Measurements from ENCODE around the gene SLC25A29. TPM values are rescaled to one million over a fixed set of nuclear protein-coding genes. Genes with fewer than 3 reads are reported as not detected.

Gene SLC25A29, protein sequence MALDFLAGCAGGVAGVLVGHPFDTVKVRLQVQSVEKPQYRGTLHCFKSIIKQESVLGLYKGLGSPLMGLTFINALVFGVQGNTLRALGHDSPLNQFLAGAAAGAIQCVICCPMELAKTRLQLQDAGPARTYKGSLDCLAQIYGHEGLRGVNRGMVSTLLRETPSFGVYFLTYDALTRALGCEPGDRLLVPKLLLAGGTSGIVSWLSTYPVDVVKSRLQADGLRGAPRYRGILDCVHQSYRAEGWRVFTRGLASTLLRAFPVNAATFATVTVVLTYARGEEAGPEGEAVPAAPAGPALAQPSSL
- polyA plus RNA-seq (2013), result 21.2 and 21.7 TPM in 2 replicates

DNA sequence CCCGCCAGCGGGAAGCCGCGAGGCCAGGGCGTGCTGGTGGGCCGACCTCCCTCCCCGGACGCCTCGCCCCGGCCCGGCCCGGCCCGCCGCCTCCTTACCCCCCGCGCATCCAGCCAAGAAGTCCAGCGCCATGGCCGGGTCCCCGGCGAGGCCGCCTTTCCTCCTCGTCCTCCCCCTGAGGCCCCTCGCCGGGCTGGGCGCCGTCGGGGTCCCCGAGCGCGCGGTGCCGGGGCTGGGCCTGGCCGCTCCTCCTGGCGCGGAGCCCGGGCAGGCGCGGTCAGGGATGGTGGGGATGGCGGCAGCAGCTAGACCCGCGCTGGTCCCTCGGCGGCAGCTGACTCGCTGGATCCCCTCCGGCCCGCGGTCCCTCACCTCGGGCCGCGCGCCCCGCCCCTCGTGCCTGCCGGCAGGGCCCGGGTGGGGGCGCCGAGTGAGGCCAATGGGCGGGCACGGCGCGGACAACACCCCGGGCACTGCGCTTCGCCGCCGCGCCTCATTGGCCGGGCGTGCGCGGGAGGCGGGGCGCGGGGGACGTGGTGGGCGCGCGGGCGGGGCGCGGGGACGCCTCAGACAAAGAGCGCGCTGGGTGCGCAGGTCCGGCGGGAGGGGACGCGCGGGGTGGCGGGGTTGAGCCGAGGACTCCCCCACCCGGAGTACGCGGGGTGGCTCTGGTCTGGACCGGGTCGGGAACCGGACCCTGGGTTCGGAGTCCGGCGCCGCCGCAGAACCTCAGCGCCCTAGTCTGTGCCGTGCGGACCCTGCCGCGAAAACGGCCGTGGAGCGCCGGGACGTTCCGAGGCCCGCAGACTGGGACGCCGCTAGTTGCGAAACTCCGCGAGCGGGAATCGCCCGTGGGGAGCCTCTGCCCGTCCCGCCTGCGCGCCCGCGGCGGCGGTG, at the start of gene SLC25A29:
Gene SLC25A29 (minus strand): TSS at position 344 of the 897 bp plus-strand sequence. CDS start 212 bp downstream, at position 132.
- Histone ChIP-seq H3K23ac (ENCODE audit: low read length) (no peak within 1 kb of the TSS), H2BK120ac (ENCODE audit: insufficient read depth, low read length, poor library complexity) (peak within 1 kb of the TSS; percentile 91), H3K4me1 (ENCODE audit: control insufficient read depth in 1 of 2, insufficient read depth in 2 of 2, low read length in 2 of 2) (peaks cover 16 to 19% of the 10 kb centered on the region in 2 experiments), H3K27ac (ENCODE audit: low read depth, low read length) (peak within 1 kb of the TSS; percentile 67), H3K27me3 (ENCODE audit: insufficient read depth, low read length) (no peaks in the 10 kb centered on the region), H2BK12ac (ENCODE audit: low read length) (peak within 1 kb of the TSS; percentile 68), H3K18ac (ENCODE audit: low read length) (peak within 1 kb of the TSS; percentile 97), H3K14ac (ENCODE audit: low read length) (peak within 1 kb of the TSS; percentile 92), H3K4me3 (ENCODE audit: low read depth, low read length) (peak within 1 kb of the TSS; percentile 89), H3K9me3 (ENCODE audit: insufficient read depth, low read depth, low read length) (no peaks in the 10 kb centered on the region), H2AK5ac (ENCODE audit: low read length) (peak within 1 kb of the TSS; percentile 52), H2AFZ (ENCODE audit: insufficient read depth, low read length, poor library complexity) (peak within 1 kb of the TSS; percentile 94), H3K4ac (ENCODE audit: low read depth, low read length) (peak within 1 kb of the TSS; percentile 90), H3K79me2 (ENCODE audit: control insufficient read depth, insufficient read depth, low read length, poor library complexity) (peaks cover 12% of the 10 kb centered on the region), H3K79me1 (ENCODE audit: low read length) (peaks cover 13% of the 10 kb centered on the region), H3K36me3 (ENCODE audit: control insufficient read depth in 1 of 2, insufficient read depth in 2 of 2, low read length in 2 of 2) (no peaks in the 10 kb centered on the region), H4K12ac (ENCODE audit: low read depth, low read length) (peak within 1 kb of the TSS; percentile 82), H3K9ac (ENCODE audit: low read length) (peak within 1 kb of the TSS; percentile 90), H3K4me2 (ENCODE audit: low read length) (peak within 1 kb of the TSS; percentile 89), H4K8ac (ENCODE audit: low read depth, low read length) (peak within 1 kb of the TSS; percentile 93), H4K91ac (ENCODE audit: low read depth, low read length) (peak within 1 kb of the TSS; percentile 95), H2BK5ac (ENCODE audit: low read depth, low read length, poor library complexity) (peak within 1 kb of the TSS; percentile 86)
- DNase-seq, result peak; percentile 67 to 74
- no CpG with 5 or more reads among the region's 131 CpGs for WGBS (ENCODE audit: extremely low coverage, insufficient coverage, insufficient read length)

DNA sequence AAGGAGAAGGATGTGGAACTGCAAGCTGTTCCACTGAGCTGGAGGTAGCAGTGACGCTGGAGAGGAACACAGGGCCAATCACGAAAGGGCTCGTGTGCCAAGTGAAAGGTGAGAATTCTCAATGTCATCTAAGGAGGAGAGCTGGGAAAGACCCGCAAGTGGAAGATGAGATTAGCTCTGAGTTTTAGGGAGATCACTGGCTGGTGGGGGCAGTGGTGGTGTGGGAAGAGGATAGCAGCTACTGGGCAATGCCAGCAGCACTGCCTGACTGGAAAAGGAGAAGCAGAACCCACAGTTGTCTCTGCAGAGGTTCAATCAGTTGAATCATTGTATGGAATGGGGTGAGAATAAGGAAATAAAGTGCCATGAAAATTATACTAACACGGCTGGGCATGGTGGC, 44.7 kb upstream of the SLC25A29 start:
- no peaks in the 10 kb centered on the region for H3K4me1 ChIP-seq (ENCODE audit: control insufficient read depth in 1 of 2, insufficient read depth in 2 of 2, low read length in 2 of 2)
- no peak for DNase-seq
- H4K91ac ChIP-seq (ENCODE audit: low read depth, low read length), result no peak overlapping the region
- no peaks in the 10 kb centered on the region for H3K79me1 ChIP-seq (ENCODE audit: low read length)
- H3K18ac ChIP-seq (ENCODE audit: low read length), result no peak overlapping the region
- H2AFZ ChIP-seq (ENCODE audit: insufficient read depth, low read length, poor library complexity), result no peak overlapping the region
- H4K12ac ChIP-seq (ENCODE audit: low read depth, low read length), result no peak overlapping the region
- H2BK120ac ChIP-seq (ENCODE audit: insufficient read depth, low read length, poor library complexity), result no peak overlapping the region
- no peak overlapping the region for H3K23ac ChIP-seq (ENCODE audit: low read length)
- WGBS (ENCODE audit: extremely low coverage, insufficient coverage, insufficient read length), result no CpG with 5 or more reads among the region's 5 CpGs
- H2BK12ac ChIP-seq (ENCODE audit: low read length), result no peak overlapping the region
- no peak overlapping the region for H3K9ac ChIP-seq (ENCODE audit: low read length)
- no peak overlapping the region for H3K4me3 ChIP-seq (ENCODE audit: low read depth, low read length)
- H3K27me3 ChIP-seq (ENCODE audit: insufficient read depth, low read length), result no peaks in the 10 kb centered on the region
- no peak overlapping the region for H2AK5ac ChIP-seq (ENCODE audit: low read length)
- no peak overlapping the region for H3K4ac ChIP-seq (ENCODE audit: low read depth, low read length)
- peaks cover 6% of the 10 kb centered on the region for H3K9me3 ChIP-seq (ENCODE audit: insufficient read depth, low read depth, low read length)
- no peak overlapping the region for H3K27ac ChIP-seq (ENCODE audit: low read depth, low read length)
- H3K36me3 ChIP-seq (ENCODE audit: control insufficient read depth in 1 of 2, insufficient read depth in 2 of 2, low read length in 2 of 2), result peaks cover 25 to 40% of the 10 kb centered on the region in 2 experiments
- H3K79me2 ChIP-seq (ENCODE audit: control insufficient read depth, insufficient read depth, low read length, poor library complexity), result no peaks in the 10 kb centered on the region
- no peak overlapping the region for H3K14ac ChIP-seq (ENCODE audit: low read length)
- no peak overlapping the region for H4K8ac ChIP-seq (ENCODE audit: low read depth, low read length)
- no peak overlapping the region for H2BK5ac ChIP-seq (ENCODE audit: low read depth, low read length, poor library complexity)
- no peak overlapping the region for H3K4me2 ChIP-seq (ENCODE audit: low read length)

DNA sequence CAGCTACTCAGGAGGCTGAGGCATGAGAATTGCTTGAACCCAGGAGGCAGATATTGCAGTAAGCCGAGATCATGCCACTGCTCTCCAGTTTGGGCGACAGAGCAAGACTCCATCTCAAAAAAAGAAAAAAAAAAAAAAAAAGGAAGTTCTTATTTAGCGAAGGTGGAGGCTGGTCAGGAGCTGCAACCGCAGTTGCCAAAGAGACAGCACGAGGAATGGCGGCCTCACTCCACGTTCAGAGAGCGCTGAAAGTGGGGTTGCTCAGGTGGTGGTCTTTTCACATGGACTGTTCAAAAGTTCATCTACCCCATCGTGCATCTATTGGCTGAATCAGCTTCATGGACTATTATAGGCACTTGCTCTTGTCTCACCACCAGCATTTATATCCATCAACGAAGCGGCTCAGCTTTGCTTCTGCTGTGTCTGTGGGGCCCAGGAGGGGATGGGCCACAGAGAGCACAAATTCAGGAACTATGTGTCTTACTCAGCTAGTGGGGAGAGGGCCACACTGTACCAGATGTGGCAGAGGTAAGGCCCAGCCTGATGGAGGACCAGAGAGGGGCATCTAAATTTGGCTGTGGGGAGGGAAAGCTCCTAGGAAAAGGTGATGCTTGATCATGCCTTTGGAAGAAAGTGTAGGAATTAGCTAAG, 44.2 kb upstream of the SLC25A29 start:
- Histone ChIP-seq H3K27me3 (ENCODE audit: insufficient read depth, low read length) (no peaks in the 10 kb centered on the region), H2BK12ac (ENCODE audit: low read length) (no peak overlapping the region), H3K4ac (ENCODE audit: low read depth, low read length) (no peak overlapping the region), H2AK5ac (ENCODE audit: low read length) (no peak overlapping the region), H3K36me3 (ENCODE audit: control insufficient read depth in 1 of 2, insufficient read depth in 2 of 2, low read length in 2 of 2) (peaks cover 24 to 40% of the 10 kb centered on the region in 2 experiments), H3K79me2 (ENCODE audit: control insufficient read depth, insufficient read depth, low read length, poor library complexity) (no peaks in the 10 kb centered on the region), H3K14ac (ENCODE audit: low read length) (no peak overlapping the region), H2BK5ac (ENCODE audit: low read depth, low read length, poor library complexity) (no peak overlapping the region), H4K91ac (ENCODE audit: low read depth, low read length) (no peak overlapping the region), H3K4me2 (ENCODE audit: low read length) (no peak overlapping the region), H4K12ac (ENCODE audit: low read depth, low read length) (no peak overlapping the region), H2AFZ (ENCODE audit: insufficient read depth, low read length, poor library complexity) (no peak overlapping the region), H3K9me3 (ENCODE audit: insufficient read depth, low read depth, low read length) (peaks cover 6% of the 10 kb centered on the region), H4K8ac (ENCODE audit: low read depth, low read length) (no peak overlapping the region), H3K4me3 (ENCODE audit: low read depth, low read length) (no peak overlapping the region), H3K23ac (ENCODE audit: low read length) (no peak overlapping the region), H3K4me1 (ENCODE audit: control insufficient read depth in 1 of 2, insufficient read depth in 2 of 2, low read length in 2 of 2) (no peaks in the 10 kb centered on the region), H3K27ac (ENCODE audit: low read depth, low read length) (no peak overlapping the region), H3K18ac (ENCODE audit: low read length) (no peak overlapping the region), H3K9ac (ENCODE audit: low read length) (no peak overlapping the region), H3K79me1 (ENCODE audit: low read length) (no peaks in the 10 kb centered on the region), H2BK120ac (ENCODE audit: insufficient read depth, low read length, poor library complexity) (no peak overlapping the region)
- no peak for DNase-seq
- WGBS (ENCODE audit: extremely low coverage, insufficient coverage, insufficient read length), result no CpG with 5 or more reads among the region's 11 CpGs

All from trophoblast cell (in vitro differentiated cells and primary cell).